A549 (cell line): ENCODE results near the gene MAGI1. TPM values are rescaled to one million over a fixed set of nuclear protein-coding genes. Genes with fewer than 3 reads are reported as not detected.
A peak's percentile ranks its signal among the peaks of the same experiment; 100 is the strongest.
"Not testable (repeated sequence)": the region's sequence is repeated elsewhere in the genome, so short reads cannot be mapped to it uniquely, and the experiment has no call there.

Experiments
- ATAC-seq, 2 experiments: fragments of 200-7000 bp in 1 of 2; fragments of >200 bp in 1 of 2; cut with Nextera tagmentation in 1 of 2; cut with Tn5 transposase in 1 of 2; 3 replicates each; pipeline versions ENCODE4 v1.8.0 to v1.9.1; 2018 to 2020; ENCODE audit warnings: mild to moderate bottlenecking in 1 of 2, moderate library complexity in 1 of 2
- CTCF ChIA-PET: fragments of 300-600 bp; sonication (Branson Sonifier 250); formaldehyde crosslinking; extraction: SDS; loops from one replicate; lab custom pipeline; 2021; ENCODE audit warnings: antibody characterized with exemption, inconsistent platforms; lab: Yijun Ruan, JAX
- POLR2A ChIA-PET: fragments of 350-600 bp; formaldehyde crosslinking; extraction: SDS; loops from one replicate; lab custom pipeline; 2021; ENCODE audit warnings: antibody characterized with exemption, inconsistent platforms; lab: Yijun Ruan, JAX
- DNase-seq, 2 experiments: peaks; one replicate each; pipeline versions ENCODE4 v3.0.0 to v3.0.0-alpha.2; 2011 to 2016; ENCODE audit warnings: low read depth in 1 of 2, low spot score in 1 of 2
- FAIRE-seq: peaks from 2 replicates; lab custom pipeline; 2011; peaks lifted over from hg19 to GRCh38; lab: Jason Lieb, UNC
- H3K27ac ChIP-seq, 2 experiments: fragments of >200 bp; sonication (Bioruptor Twin); formaldehyde crosslinking; 3 replicates each; pipeline ENCODE4 v1.5.1; 2016 to 2017
- H3K4me1 ChIP-seq: fragments of >200 bp; sonication (Bioruptor Twin); formaldehyde crosslinking; 3 replicates; pipeline ENCODE4 v1.6.1; 2016
- H3K4me2 ChIP-seq: fragments of >200 bp; sonication (Bioruptor Twin); formaldehyde crosslinking; 3 replicates; pipeline ENCODE4 v1.6.1; 2016
- H3K4me3 ChIP-seq: fragments of >200 bp; sonication (Bioruptor Twin); formaldehyde crosslinking; 3 replicates; pipeline ENCODE4 v1.5.1; 2016
- H3K9me3 ChIP-seq: fragments of >200 bp; sonication (Bioruptor Twin); formaldehyde crosslinking; 3 replicates; pipeline ENCODE4 v1.6.1; 2016
- BCL3 ChIP-seq: fragments of >200 bp; sonication (Bioruptor Twin); formaldehyde crosslinking; IDR thresholded peaks from 3 replicates; pipeline ENCODE4 v1.6.1; 2016
- BHLHE40 ChIP-seq: IDR thresholded peaks from 2 replicates; pipeline ENCODE4 v1.6.1; 2012; ENCODE audit warnings: low read depth, low read length, inconsistent platforms
- CEBPB ChIP-seq, 2 experiments: fragments of >200 bp in 1 of 2; sonication (Bioruptor Twin) in 1 of 2; formaldehyde crosslinking in 1 of 2; IDR thresholded peaks; 2 replicates each; pipeline ENCODE4 v1.6.1; 2012 to 2016
- CHD2 ChIP-seq: fragments of 150-350 bp; IDR thresholded peaks from 2 replicates; pipeline ENCODE4 v1.6.1; 2014; ENCODE audit warnings: low read length; ENCODE audit not compliant: partially characterized antibody
- CHD4 ChIP-seq: fragments of 200-600 bp; sonication (generic); IDR thresholded peaks from 2 replicates; pipeline ENCODE4 v1.6.1; 2016; ENCODE audit warnings: antibody characterized with exemption, mild to moderate bottlenecking, borderline replicate concordance
- EHF ChIP-seq: fragments of 250-450 bp; sonication (Bioruptor Pico); IDR thresholded peaks from 2 replicates; pipeline ENCODE4 v1.5.0; 2020; ENCODE audit warnings: mild to moderate bottlenecking
- EHMT2 ChIP-seq: fragments of 200-600 bp; sonication (generic); IDR thresholded peaks from 2 replicates; pipeline ENCODE4 v1.6.1; 2016; ENCODE audit warnings: antibody characterized with exemption, low read depth, mild to moderate bottlenecking, moderate library complexity
- EP300 ChIP-seq, 2 experiments: fragments of >200 bp; sonication (Bioruptor Twin); formaldehyde crosslinking; IDR thresholded peaks; 2 replicates in 1 of 2; 3 replicates in 1 of 2; pipeline ENCODE4 v1.6.1; 2016 to 2017
- ESRRA ChIP-seq: fragments of 150-350 bp; IDR thresholded peaks from 2 replicates; pipeline ENCODE4 v1.6.1; 2014; ENCODE audit warnings: mild to moderate bottlenecking, low read length, borderline replicate concordance
- FOXS1 ChIP-seq: fragments of 250-450 bp; sonication (Bioruptor Pico); IDR thresholded peaks from 2 replicates; pipeline ENCODE4 v1.5.0; 2020; ENCODE audit warnings: mild to moderate bottlenecking, moderate library complexity
- GATA3 ChIP-seq: IDR thresholded peaks from 2 replicates; pipeline ENCODE4 v1.6.1; 2012; ENCODE audit warnings: borderline replicate concordance
- HEYL ChIP-seq: fragments of 250-450 bp; sonication (Bioruptor Pico); IDR thresholded peaks from 2 replicates; pipeline ENCODE4 v1.8.0; 2021; ENCODE audit warnings: mild to moderate bottlenecking, moderate library complexity
- HOXA7 ChIP-seq: fragments of 250-450 bp; sonication (Bioruptor Pico); IDR thresholded peaks from 2 replicates; pipeline ENCODE4 v1.5.0; 2020; ENCODE audit warnings: mild to moderate bottlenecking, moderate library complexity
- HOXB5 ChIP-seq: fragments of 250-450 bp; sonication (Bioruptor Pico); IDR thresholded peaks from 2 replicates; pipeline ENCODE4 v1.5.0; 2020; ENCODE audit warnings: mild to moderate bottlenecking, moderate library complexity
- JUNB ChIP-seq: fragments of >200 bp; sonication (Bioruptor Twin); formaldehyde crosslinking; IDR thresholded peaks from 2 replicates; pipeline ENCODE4 v1.6.1; 2016
- KDM5A ChIP-seq: fragments of 200-600 bp; sonication (generic); IDR thresholded peaks from 2 replicates; pipeline ENCODE4 v1.6.1; 2016; ENCODE audit warnings: antibody characterized with exemption, mild to moderate bottlenecking
- MAFK ChIP-seq: fragments of 450-650 bp; IDR thresholded peaks from 2 replicates; pipeline ENCODE4 v1.6.1; 2014; ENCODE audit not compliant: partially characterized antibody
- MAZ ChIP-seq: fragments of 150-350 bp; IDR thresholded peaks from 2 replicates; pipeline ENCODE4 v1.6.1; 2014; ENCODE audit warnings: antibody characterized with exemption, low read depth, low read length, borderline replicate concordance
- NFE2L2 ChIP-seq: fragments of 150-350 bp; conservative IDR thresholded peaks from 2 replicates; pipeline ENCODE4 v1.6.1; 2014; ENCODE audit warnings: low read length
- PHF8 ChIP-seq: fragments of 200-600 bp; sonication (generic); IDR thresholded peaks from 2 replicates; pipeline ENCODE4 v1.6.1; 2016; ENCODE audit warnings: low read depth, mild to moderate bottlenecking, antibody characterized with exemption, moderate library complexity, borderline replicate concordance
- RAD21 ChIP-seq, 2 experiments: fragments of >200 bp in 1 of 2; sonication (Bioruptor Twin) in 1 of 2; formaldehyde crosslinking in 1 of 2; IDR thresholded peaks in 1 of 2; conservative IDR thresholded peaks in 1 of 2; 2 replicates in 1 of 2; 3 replicates in 1 of 2; pipeline ENCODE4 v1.6.1; 2012 to 2018; ENCODE audit warnings: inconsistent platforms in 1 of 2
- RFX5 ChIP-seq: fragments of 450-650 bp; IDR thresholded peaks from 2 replicates; pipeline ENCODE4 v1.7.1; 2014; ENCODE audit warnings: antibody characterized with exemption, mild to moderate bottlenecking, moderate library complexity
- TFCP2L1 ChIP-seq: fragments of 250-450 bp; sonication (Bioruptor Pico); IDR thresholded peaks from 2 replicates; pipeline ENCODE4 v1.5.0; 2021; ENCODE audit warnings: mild to moderate bottlenecking
- ZC3H11A ChIP-seq: fragments of 450-650 bp; IDR thresholded peaks from 2 replicates; pipeline ENCODE4 v1.6.1; 2014; ENCODE audit warnings: antibody characterized with exemption, mild to moderate bottlenecking
- ZFP36 ChIP-seq: fragments of 450-650 bp; IDR thresholded peaks from 2 replicates; pipeline ENCODE4 v1.6.1; 2014; ENCODE audit warnings: borderline replicate concordance; ENCODE audit not compliant: partially characterized antibody
- ZSCAN20 ChIP-seq: fragments of 250-450 bp; sonication (Bioruptor Pico); IDR thresholded peaks from 2 replicates; pipeline ENCODE4 v1.8.0; 2022; ENCODE audit warnings: mild to moderate bottlenecking, moderate library complexity
- WGBS: methylation state at CpG from one replicate; pipeline ENCODE4 v1.1.6; 2017; ENCODE audit errors: missing lambda C conversion rate; 5-methylcytosine and 5-hydroxymethylcytosine counted together
- polyA plus RNA-seq, 4 experiments: library from polyadenylated mRNA; depleted of rRNA in 3 of 4; stranded (reverse); fragments of >200 nt; fragmentation: RNase III in 1 of 4; extraction: RNeasy Plus Mini Kit Qiagen cat#74134 plus additional on column Dnase treatment in 1 of 4; gene quantifications; 2 replicates in 3 of 4; 3 replicates in 1 of 4; pipeline ENCODE4 v1.2.3, GENCODE V29; 2011 to 2017
- TF ChIP-seq, protein P1 (sequence below): IDR thresholded peaks from 2 replicates; pipeline ENCODE4 v1.6.1; 2012
- TF ChIP-seq, protein P2 (sequence below): fragments of >200 bp; sonication (Bioruptor Twin); formaldehyde crosslinking; IDR thresholded peaks from 2 replicates; pipeline ENCODE4 v1.6.1; 2016

MAGI1 gene
- polyA plus RNA-seq, 2 of the 4 experiments (the other 2 are of a cell fraction) = 4.7 to 6.6 TPM

DNA sequence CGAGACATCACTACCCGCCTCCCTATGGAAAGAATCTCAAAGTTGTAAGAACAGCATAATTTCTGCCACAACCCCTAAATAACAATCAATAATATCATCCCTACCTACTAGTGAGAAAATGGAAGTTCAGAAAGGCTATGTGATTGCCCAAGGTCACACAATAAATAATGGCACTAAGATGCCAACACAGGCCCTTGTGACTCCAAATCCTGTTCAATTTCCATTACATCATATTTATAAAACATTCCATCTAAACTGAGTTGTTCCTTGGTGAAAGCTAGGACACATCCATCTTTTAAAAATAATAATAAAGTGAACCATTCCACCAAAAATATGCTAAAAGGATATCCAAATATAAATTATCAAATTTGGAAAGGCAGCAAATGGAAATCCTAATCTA, 144.6 kb downstream of the MAGI1 start:
- TF ChIP-seq PHF8 (no peak), CHD2 (no peak), JUNB (no peak), ZC3H11A (no peak), FOXS1 (CRISPR knock-in tag) (no peak)
- Histone ChIP-seq H3K9me3 (no peaks in the 10 kb centered on the region), H3K4me2 (no peak overlapping the region), H3K4me3 (no peak overlapping the region), H3K27ac (no peak overlapping the region), H3K4me1 (peaks cover 8% of the 10 kb centered on the region)
- ChIA-PET POLR2A (no interaction called here), CTCF (no interaction called here)
- FAIRE-seq (no peak), ATAC-seq (no peak), DNase-seq (no peak)
- 97% methylated on average over 2 of the region's 2 CpGs for WGBS

GRCh38 chr3:65893631-65894030, 145.1 kb downstream of the MAGI1 start:
- ChIA-PET POLR2A (no interaction called here), CTCF (no interaction called here)
- Histone ChIP-seq H3K27ac (no peak overlapping the region), H3K4me3 (no peak overlapping the region), H3K4me1 (peaks cover 13% of the 10 kb centered on the region), H3K4me2 (no peak overlapping the region), H3K9me3 (no peaks in the 10 kb centered on the region)
- TF ChIP-seq RAD21 (conservative IDR thresholded peaks at IDR 0.05 in 1 of 2, IDR thresholded peaks at IDR 0.05 in 1 of 2) = no peak
- TF ChIP-seq CEBPB (IDR thresholded peaks at IDR 0.05) = no peak
- no peak for TF ChIP-seq ZSCAN20 (CRISPR knock-in tag)
- TF ChIP-seq PHF8 = no peak
- no peak for TF ChIP-seq NFE2L2
- TF ChIP-seq HOXB5 (CRISPR knock-in tag) = no peak
- TF ChIP-seq ESRRA = no peak
- TF ChIP-seq KDM5A = no peak
- TF ChIP-seq HOXA7 (CRISPR knock-in tag) = no peak
- 92% methylated on average over 2 of the region's 2 CpGs for WGBS
- FAIRE-seq (no peak), DNase-seq (no peak), ATAC-seq (no peak)

- FAIRE-seq, H3K9me3 ChIP-seq, DNase-seq, ATAC-seq, H3K4me3 ChIP-seq, H3K27ac ChIP-seq, CTCF ChIA-PET, POLR2A ChIA-PET, H3K4me2 ChIP-seq: not testable (repeated sequence)
- 100% methylated on average over 2 of the region's 2 CpGs for WGBS
- peaks cover 17% of the 10 kb centered on the region for H3K4me1 ChIP-seq
These were observed 147.2 kb downstream of the MAGI1 start for GRCh38 chr3:65891477-65891876.

DNA sequence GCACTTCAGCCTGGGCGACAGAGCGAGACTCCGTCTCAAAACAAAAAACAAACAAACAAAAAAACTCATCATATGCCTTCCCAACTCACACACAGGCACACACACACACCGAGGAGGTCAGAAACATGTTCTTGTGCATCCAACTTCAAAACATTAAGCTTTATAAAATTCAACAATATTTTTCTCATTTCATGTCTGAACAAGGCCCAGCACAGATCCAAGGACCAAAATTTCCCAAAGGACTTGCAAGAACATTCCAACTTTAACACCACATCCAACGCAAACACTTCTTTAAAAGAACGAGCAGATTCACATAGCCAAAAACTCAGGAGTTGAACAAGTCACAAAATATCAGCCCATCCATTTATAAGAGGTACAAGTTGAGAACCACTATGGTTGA, 148.4 kb downstream of the MAGI1 start:
- no peaks in the 10 kb centered on the region for H3K9me3 ChIP-seq
- H3K4me1 ChIP-seq = peaks cover 17% of the 10 kb centered on the region
- no peak overlapping the region for H3K4me3 ChIP-seq
- POLR2A ChIA-PET = no interaction called here
- CTCF ChIA-PET = no interaction called here
- TF ChIP-seq RAD21 (conservative IDR thresholded peaks at IDR 0.05 in 1 of 2, IDR thresholded peaks at IDR 0.05 in 1 of 2) = no peak
- no peak for TF ChIP-seq FOXS1 (CRISPR knock-in tag)
- no peak for TF ChIP-seq EHMT2
- TF ChIP-seq TFCP2L1 (CRISPR knock-in tag) = no peak
- TF ChIP-seq ZFP36 = no peak
- no peak for TF ChIP-seq ESRRA
- no peak for TF ChIP-seq MAZ
- TF ChIP-seq CHD2 = no peak
- TF ChIP-seq GATA3 = no peak
- no peak for TF ChIP-seq MAFK
- TF ChIP-seq EP300 (IDR thresholded peaks at IDR 0.05) = no peak
- TF ChIP-seq, protein P1, sequence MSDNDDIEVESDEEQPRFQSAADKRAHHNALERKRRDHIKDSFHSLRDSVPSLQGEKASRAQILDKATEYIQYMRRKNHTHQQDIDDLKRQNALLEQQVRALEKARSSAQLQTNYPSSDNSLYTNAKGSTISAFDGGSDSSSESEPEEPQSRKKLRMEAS = no peak
- no peak for TF ChIP-seq EHF (CRISPR knock-in tag)
- TF ChIP-seq BCL3 = no peak
- TF ChIP-seq CHD4 = no peak
- TF ChIP-seq, protein P2, sequence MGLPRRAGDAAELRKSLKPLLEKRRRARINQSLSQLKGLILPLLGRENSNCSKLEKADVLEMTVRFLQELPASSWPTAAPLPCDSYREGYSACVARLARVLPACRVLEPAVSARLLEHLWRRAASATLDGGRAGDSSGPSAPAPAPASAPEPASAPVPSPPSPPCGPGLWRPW = no peak
- no peak for TF ChIP-seq RFX5
- TF ChIP-seq HEYL = no peak
- TF ChIP-seq BHLHE40 = no peak
- no peak overlapping the region for H3K4me2 ChIP-seq
- FAIRE-seq (no peak), DNase-seq (no peak), ATAC-seq (no peak)
- WGBS = 97% methylated on average over 6 of the region's 6 CpGs
- H3K27ac ChIP-seq = peak overlapping the region in 1 of 2 experiments; percentile 75; a peak in 2 of 6 replicates
